HG02798 (cell line): ENCODE data around the gene B3GNT9.

ENCODE experiments used
- ATAC-seq: cut with Tn5 transposase; IDR thresholded peaks from one replicate; pipeline ENCODE4 v1.9.1; 2021; ENCODE audit warnings: mild to moderate bottlenecking; ENCODE audit not compliant: unreplicated experiment, poor library complexity

B3GNT9 gene

DNA sequence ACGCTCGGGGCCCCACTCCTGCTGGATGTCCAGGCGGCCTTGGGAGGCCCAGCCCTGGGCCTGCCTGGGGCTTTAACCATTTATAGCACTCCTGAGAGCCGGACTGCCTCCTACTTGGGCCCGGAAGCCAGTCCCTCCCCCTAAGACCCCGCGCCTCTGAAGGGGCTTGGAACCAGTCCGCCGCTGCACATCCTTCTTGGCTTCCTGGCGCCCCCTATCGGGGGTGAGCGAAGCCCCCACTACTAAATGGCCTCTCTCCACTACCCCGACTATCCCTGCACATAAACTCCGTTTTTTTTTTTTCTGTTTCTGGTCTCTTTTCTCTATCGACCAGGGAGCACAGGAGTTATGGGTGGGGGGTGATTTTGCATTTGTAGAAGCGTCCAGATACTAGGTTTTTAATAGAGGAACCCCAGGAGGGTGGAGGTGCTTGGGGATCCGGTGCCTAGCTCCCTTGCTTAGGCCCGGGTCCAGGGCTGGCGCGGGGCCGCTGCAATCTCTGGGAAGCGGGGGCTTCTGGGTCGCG, 18.9 kb upstream of the B3GNT9 start:
- no peak for ATAC-seq

GRCh38 chr16:67169011-67169451, 18.2 kb upstream of the B3GNT9 start:
- no peak for ATAC-seq

GRCh38 chr16:67167588-67167987, 16.8 kb upstream of the B3GNT9 start:
- ATAC-seq = no peak

DNA sequence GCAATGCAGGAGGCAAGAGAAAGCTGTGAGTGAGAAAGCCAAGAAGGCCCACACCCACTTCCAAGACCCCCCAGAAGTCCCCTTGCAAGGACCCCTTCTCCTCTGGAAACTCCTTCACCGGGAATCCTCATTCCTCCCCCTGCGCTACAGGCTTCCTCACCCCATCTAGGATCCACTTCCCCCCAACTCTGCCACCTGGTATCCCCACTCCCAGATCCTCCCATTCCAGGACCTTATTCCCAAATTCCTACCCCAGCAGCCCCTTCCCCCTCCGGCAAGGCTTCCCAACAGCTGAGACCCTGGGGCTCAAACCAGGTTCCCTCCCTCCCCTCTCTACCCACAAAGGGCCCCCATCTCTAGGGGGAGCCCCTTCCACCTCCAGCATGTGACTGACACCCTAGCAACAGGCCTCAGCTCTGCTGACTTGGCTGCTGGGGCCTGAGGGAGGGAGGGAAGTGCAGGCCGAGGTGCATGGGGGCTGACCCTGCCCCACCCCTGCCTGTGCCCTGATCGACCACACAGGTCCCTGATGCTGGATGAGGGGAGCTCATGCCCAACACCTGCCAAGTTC, 15.9 kb upstream of the B3GNT9 start:
- ATAC-seq = no peak

DNA sequence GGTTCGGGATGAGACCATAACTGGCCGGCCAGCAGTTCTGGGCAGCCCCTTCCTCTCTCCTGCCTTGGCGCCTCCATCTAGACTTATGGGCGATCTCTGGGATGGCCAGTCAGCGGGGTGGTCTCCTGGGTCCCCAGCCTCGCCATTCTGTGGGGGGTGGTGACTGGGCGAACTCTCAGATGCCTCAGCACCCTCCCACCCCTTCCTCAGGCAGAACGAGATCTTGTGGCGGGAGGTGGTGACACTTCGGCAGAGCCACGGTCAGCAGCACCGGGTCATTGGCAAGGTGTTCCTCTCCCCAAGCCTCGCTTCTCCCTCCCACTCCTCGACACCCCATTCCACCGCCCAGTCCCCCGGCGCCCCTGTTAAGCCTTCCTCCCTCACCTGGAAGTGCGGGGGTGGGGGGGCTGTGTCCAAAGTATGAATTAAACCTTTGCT, 15.3 kb upstream of the B3GNT9 start:
- ATAC-seq = no peak

- no peak for ATAC-seq
These were observed 14.6 kb upstream of the B3GNT9 start for GRCh38 chr16:67165121-67166078.

DNA sequence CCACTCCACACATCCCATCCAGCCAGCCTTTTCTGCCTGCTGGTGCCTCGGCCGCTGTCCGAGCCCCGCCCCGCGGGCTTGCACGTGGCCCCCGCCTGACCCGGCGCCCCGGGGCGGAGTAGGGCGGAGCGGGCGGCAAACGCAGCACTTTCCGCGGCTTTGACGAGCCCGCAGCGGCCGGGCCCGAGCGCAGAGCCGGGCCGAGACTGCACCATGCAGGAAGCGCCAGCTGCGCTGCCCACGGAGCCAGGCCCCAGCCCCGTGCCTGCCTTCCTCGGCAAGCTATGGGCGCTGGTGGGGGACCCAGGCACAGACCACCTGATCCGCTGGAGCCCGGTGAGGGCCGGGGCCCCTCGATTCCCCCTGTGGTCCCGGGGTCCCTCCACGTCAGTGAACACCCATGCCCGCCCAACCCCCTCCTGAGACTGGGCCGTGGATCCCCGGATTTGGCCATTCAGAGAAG, 13.8 kb upstream of the B3GNT9 start, which contains the start of gene HSF4:
Gene HSF4 (plus strand): TSS at position 147 of the 463 bp plus-strand sequence. CDS start 67 bp downstream, at position 214.
- no peak for ATAC-seq

- no peak for ATAC-seq
These were observed 13.3 kb upstream of the B3GNT9 start for GRCh38 chr16:67163999-67164558.

- no peak for ATAC-seq
These were observed 12.6 kb upstream of the B3GNT9 start for GRCh38 chr16:67163164-67163998.

DNA sequence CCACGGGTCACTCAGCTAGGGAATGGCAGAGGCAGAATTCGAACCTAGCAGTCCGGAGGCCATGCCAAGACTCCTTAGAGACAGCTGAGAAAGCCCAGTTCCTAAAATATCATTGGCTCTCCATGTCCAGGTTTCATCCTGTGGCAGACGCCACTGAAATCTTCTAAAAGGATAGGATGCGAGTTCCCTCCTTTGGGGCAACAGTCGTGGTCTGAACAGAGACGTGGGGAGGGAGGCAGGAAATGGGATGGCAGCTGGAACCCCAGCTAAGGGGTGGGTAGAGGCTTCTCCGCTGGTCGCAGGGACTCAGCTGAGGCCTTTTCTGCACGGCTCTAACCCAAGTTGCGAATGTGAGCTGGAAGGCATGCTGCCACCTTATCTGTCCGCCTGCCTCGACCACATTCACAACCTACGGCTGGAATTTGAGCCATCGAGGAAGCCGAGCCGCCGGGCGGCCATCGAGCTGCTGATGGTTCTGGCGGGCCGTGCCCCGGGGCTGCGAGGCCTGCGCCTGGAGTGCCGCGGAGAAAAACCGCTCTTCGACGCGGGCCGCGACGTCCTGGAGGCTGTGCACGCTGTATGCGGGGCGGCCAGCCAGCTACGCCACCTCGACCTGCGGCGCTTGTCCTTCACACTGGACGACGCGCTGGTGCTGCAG, 11.8 kb upstream of the B3GNT9 start:
- no peak for ATAC-seq

DNA sequence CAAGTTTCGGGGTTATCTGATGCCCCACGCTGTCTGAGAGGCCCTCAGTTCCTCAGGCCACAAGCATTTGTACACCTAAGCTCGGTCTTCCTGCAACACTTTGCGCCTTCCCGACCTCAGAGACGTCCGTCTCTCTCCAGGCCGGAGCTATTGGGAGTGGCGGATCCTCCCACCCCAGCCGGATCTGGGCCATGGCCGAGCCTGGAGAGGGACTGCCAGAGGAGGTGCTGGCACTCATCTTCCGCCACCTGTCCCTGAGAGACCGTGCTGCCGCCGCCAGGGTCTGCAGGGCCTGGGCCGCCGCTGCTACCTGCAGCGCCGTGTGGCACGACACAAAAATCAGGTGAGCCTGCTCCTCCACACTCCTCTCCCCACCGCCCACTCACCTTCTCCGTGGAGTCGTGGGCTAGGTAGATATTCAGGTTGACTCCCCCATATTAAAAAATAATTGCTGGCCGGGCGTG, 10.8 kb upstream of the B3GNT9 start:
- no peak for ATAC-seq

DNA sequence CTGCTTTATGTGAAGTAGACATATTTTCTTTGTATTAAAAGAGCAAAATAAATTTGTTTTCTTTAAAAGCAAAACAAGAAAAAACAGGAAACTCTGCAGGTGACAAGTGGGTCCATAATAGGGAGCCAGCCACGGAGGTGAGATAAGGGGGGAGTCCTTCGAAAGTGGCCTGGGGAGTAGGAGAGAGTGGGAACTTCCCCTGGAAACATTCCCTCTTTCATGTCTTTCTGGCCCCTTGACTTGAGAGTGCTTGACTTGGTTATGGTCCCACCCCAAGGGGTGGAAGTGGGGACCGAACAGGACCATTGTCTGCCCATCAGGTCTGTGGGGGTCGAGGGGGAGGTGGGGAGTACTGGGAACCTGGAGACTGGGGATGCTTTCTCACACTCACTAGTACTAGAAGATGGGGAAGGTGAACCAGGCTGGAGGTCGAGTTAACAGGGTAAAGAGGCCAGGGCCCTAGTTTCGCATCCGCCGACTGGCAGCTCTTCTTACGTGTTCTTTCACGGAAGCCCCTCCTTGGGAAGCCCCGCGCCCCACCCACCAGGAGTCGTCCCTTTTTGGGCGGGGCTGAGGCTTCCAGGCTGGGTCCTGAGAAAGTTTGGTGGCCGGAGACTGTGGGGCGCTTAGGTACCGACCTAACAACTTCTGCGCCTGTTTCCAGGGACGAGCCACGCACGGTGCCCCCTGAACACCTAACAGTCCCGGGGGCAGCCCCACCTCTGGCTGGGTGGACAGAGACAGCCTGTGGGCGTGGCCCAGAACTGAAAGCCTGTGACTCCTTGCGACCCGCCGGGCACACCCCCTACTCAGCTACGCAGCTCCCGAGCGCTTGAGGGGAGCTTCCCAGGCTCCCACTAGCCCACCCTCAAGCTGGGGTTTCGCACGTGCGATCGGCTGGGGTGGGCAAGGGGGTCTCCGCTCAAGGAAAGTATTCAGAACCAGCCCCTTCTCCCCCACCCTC, 8.1 kb upstream of the B3GNT9 start:
- ATAC-seq = peak; percentile 37

DNA sequence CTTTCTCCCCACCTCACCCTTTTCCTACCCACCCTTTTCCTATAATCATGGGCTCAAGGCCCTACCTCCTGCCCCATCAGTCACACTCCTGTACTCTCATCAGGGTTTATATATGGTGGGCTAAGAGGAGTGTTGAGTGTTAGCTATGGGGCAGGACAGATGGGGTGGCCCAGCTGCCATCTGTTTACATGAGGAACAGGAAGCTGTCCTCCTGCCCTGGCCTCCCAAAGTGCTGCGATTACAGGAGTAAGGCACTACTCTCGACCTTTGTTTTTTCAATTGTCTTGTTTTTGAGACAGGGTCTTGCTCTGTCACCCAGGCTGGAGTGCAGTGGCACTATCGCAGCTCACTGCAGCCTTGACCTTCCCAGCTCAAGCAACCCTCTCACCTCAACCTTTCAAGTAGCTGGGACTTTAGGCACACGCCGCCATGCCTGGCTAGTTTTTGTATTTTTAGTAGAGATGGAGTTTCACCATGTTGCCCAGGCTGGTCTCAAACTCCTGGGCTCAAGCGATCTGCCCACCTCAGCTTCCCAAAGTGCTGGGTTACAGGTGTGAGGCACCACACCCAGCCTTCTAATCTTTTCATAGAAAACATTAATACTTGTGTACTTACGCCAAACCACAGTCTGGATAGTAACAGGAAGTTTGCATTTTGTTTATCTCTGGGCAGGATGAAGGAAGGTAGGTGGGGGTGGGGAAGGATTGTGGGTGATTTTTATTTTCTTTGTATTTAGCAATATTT, 7.3 kb upstream of the B3GNT9 start:
- no peak for ATAC-seq

DNA sequence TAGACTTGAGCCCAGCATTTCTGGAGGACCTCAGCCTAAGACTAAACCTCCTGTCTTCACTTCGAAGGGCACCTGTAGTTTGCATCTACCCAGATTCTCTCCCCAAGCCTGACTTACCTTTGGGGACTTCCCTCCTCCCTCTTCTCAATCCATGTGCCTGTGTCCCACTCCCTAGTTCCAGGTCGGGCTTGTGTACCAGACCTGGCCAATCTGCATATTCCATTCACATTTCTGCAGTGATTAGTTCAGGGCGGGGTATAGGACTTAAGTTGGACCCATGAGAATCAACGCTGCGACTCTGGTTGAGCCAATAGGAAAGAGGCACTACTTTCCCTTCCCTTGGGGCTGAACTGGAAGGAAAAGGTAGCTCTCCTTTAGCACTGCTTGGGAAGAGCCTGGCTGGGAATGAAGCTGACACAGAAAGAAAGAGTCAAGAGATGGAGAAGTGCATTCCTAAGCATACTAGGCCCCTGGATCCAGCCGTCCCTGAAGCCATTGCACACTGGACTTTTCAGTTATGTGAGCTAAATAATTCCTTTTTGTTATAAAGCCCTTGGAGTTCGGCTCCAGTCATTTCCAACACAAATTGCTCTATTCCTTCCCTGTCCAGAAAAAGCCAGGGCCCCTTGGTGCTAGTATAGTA, 6.4 kb upstream of the B3GNT9 start:
- no peak for ATAC-seq

- ATAC-seq = no peak
These were observed 5.5 kb upstream of the B3GNT9 start for GRCh38 chr16:67156143-67156844.

DNA sequence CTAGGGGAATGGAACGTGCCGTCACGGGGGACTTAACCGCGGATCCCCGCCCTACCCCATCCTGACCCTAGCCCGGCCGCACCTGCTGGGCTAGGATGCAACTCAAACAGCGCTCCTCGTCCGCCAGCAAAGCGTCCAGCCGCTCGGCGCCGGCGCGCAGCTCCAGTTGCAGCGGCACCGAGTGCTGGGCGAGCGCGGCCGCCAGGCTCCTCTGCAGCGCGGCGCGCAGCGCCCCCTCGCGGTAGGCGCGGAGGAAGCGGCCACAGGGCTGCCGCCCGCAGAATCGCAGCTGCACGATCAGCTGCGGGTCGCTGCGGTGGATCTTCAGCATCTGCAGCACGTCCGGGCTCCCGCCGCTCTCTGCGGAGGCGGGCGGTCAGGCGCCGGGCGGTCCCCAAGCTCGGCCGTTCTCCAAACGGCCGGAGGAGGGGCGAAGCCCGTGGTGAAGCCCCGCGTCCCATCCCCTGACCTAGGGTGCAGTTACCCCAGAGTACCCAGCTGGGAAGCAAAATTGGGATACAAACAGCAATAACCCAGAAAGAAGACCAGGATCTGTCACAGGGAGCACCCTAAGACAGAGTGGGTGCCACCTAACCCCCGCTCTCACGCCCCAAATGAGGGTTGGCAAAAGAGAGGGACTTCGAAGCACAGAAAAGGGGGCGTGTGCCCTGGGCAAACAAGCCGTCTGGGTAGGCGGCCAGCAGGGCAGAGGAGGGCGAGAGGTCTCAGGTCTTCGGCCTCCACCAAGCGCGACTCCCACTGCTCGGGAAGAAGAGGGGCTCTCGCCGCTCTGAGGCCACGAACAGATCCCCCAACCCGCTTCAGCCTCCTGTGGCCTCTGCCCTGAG, 4.7 kb upstream of the B3GNT9 start:
- ATAC-seq = no peak
